Neutrophil (primary cell): ENCODE results near the gene ARHGEF11.
A peak's percentile ranks its signal among the peaks of the same experiment; 100 is the strongest.

Experiments
- H3K27ac ChIP-seq: fragments of 200-600 bp; sonication (generic); 2 replicates; pipeline ENCODE4 v1.5.1; 2016; ENCODE audit warnings: mild to moderate bottlenecking, moderate library complexity
- H3K27me3 ChIP-seq: fragments of 200-600 bp; sonication (generic); 2 replicates; pipeline ENCODE4 v1.6.0; 2016; ENCODE audit warnings: mild to moderate bottlenecking
- H3K36me3 ChIP-seq: fragments of 200-600 bp; sonication (generic); 2 replicates; pipeline ENCODE4 v1.5.1; 2017
- H3K4me1 ChIP-seq, 2 experiments: fragments of 200-600 bp in 1 of 2; sonication (generic) in 1 of 2; 1 replicate in 1 of 2; 2 replicates in 1 of 2; pipeline versions ENCODE4 v1.5.1 to v1.6.1; 2013 to 2016; ENCODE audit warnings: low read depth in 1 of 2, low read length in 1 of 2, mild to moderate bottlenecking in 1 of 2, moderate library complexity in 1 of 2; ENCODE audit not compliant: control insufficient read depth in 1 of 2, insufficient read depth in 1 of 2
- H3K4me3 ChIP-seq, 2 experiments: fragments of 200-600 bp in 1 of 2; sonication (generic) in 1 of 2; 1 replicate in 1 of 2; 2 replicates in 1 of 2; pipeline ENCODE4 v1.5.1; 2013 to 2016; ENCODE audit warnings: low read depth in 1 of 2, low read length in 1 of 2, mild to moderate bottlenecking in 1 of 2, moderate library complexity in 1 of 2
- H3K9me3 ChIP-seq: fragments of 200-600 bp; sonication (generic); 2 replicates; pipeline ENCODE4 v1.5.1; 2016
- TF ChIP-seq, protein P1 (sequence below): fragments of 200-600 bp; sonication (generic); IDR thresholded peaks from 2 replicates; pipeline ENCODE4 v1.5.1; 2016; ENCODE audit warnings: antibody characterized with exemption

Gene ARHGEF11

DNA sequence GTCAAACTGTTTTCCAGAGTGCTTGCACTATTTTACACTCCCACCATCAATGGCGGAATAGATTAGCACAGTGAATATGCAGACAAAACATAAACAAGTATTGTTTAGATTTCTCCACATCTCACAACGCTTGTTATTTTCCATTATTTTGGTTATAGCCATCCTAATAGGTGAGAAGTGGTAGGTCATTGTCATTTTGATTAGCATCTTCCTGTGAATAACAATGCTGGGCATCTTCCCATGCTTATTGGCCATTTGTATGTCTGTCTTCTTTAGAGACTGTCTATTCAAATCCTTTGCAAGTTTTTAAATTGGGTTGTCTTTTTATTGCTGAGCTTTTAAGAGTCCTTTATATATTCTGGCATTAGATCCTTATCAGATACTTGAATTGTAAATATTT lies 70.5 kb downstream of the ARHGEF11 start:
- no peak overlapping the region for H3K27ac ChIP-seq
- no peak overlapping the region for H3K4me3 ChIP-seq
- TF ChIP-seq, protein P1, sequence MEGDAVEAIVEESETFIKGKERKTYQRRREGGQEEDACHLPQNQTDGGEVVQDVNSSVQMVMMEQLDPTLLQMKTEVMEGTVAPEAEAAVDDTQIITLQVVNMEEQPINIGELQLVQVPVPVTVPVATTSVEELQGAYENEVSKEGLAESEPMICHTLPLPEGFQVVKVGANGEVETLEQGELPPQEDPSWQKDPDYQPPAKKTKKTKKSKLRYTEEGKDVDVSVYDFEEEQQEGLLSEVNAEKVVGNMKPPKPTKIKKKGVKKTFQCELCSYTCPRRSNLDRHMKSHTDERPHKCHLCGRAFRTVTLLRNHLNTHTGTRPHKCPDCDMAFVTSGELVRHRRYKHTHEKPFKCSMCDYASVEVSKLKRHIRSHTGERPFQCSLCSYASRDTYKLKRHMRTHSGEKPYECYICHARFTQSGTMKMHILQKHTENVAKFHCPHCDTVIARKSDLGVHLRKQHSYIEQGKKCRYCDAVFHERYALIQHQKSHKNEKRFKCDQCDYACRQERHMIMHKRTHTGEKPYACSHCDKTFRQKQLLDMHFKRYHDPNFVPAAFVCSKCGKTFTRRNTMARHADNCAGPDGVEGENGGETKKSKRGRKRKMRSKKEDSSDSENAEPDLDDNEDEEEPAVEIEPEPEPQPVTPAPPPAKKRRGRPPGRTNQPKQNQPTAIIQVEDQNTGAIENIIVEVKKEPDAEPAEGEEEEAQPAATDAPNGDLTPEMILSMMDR: no peak
- no peaks in the 10 kb centered on the region for H3K4me1 ChIP-seq
- no peaks in the 10 kb centered on the region for H3K36me3 ChIP-seq
- no peaks in the 10 kb centered on the region for H3K9me3 ChIP-seq
- no peaks in the 10 kb centered on the region for H3K27me3 ChIP-seq

DNA sequence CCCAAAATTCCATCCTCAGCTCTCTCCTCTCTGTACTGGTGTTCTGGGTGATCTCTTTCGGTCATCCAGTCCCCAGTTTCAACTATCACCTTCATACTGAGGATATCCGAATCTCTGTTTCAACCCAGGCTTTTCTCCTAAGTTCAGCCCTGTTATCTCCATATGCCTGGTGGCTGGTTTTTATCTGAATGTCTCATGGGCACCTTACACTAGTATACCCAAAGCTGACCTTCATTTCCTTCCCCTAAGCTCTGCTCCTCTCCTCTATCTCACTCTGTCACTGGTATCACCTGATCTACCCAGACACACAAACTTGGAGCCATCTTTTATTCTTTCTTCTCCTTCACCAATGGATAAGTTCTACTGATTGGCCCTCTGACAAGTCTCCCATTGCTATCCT lies 72.1 kb downstream of the ARHGEF11 start:
- H3K9me3 ChIP-seq: no peaks in the 10 kb centered on the region
- no peak overlapping the region for H3K27ac ChIP-seq
- H3K36me3 ChIP-seq: no peaks in the 10 kb centered on the region
- TF ChIP-seq, protein P1: no peak
- no peak overlapping the region for H3K4me3 ChIP-seq
- no peaks in the 10 kb centered on the region for H3K4me1 ChIP-seq
- H3K27me3 ChIP-seq: no peaks in the 10 kb centered on the region

GRCh38 chr1:156970017-156970416 lies 75.5 kb downstream of the ARHGEF11 start:
- H3K9me3 ChIP-seq: no peaks in the 10 kb centered on the region
- no peak overlapping the region for H3K4me3 ChIP-seq
- no peaks in the 10 kb centered on the region for H3K27me3 ChIP-seq
- no peaks in the 10 kb centered on the region for H3K36me3 ChIP-seq
- TF ChIP-seq, protein P1: no peak
- H3K4me1 ChIP-seq: no peaks in the 10 kb centered on the region
- H3K27ac ChIP-seq: no peak overlapping the region

DNA sequence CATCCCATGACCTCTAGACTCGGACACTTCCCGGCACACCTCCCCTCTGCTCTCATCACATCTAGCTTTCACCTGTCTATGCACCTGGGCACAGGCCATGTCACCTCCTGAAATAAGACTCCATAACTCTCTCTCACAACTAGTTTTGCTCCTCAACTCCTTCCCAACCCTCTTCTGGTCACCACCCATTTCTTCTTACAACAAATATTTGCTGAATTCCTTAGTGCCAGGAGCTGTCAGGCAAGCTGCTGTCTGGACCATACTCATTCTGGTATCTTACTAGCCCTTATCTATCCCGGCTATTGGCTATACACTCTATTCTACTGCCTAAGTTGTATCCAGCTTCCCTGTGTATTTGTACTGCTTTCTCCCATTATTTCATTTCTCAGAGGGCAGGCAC lies 76.0 kb downstream of the ARHGEF11 start:
- Histone ChIP-seq H3K27me3 (no peaks in the 10 kb centered on the region), H3K4me1 (peaks cover 2 to 3% of the 10 kb centered on the region in 2 experiments), H3K9me3 (no peaks in the 10 kb centered on the region), H3K36me3 (no peaks in the 10 kb centered on the region), H3K4me3 (no peak overlapping the region), H3K27ac (no peak overlapping the region)
- TF ChIP-seq, protein P1: no peak

GRCh38 chr1:156964441-156964840 lies 81.1 kb downstream of the ARHGEF11 start:
- TF ChIP-seq, protein P1: no peak
- no peak overlapping the region for H3K4me3 ChIP-seq
- H3K36me3 ChIP-seq: peaks cover 24% of the 10 kb centered on the region
- H3K27me3 ChIP-seq: no peaks in the 10 kb centered on the region
- H3K27ac ChIP-seq: peak overlapping the region; percentile 87
- no peaks in the 10 kb centered on the region for H3K9me3 ChIP-seq
- H3K4me1 ChIP-seq: peaks cover 36% of the 10 kb centered on the region in 2 experiments

DNA sequence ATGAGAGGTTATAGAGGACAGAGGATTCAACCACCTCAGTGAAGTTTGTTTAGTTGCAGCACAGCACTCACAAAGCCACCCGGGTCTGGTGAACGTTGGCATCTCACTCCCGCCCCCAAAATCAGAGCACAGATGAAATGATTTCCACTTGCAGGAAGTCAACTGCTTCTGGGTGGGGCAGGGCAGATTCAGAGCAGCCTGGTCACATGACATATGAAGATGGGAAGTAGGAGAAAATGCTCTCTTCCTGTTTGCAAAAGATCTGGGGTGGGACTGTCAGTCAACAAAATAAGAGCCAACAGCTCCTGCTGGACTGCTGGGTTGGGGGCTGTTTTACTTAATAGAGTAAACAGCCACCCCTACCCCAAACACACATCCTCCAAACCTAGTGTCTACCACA lies 81.9 kb downstream of the ARHGEF11 start:
- TF ChIP-seq, protein P1: no peak
- Histone ChIP-seq H3K9me3 (no peaks in the 10 kb centered on the region), H3K36me3 (peaks cover 32% of the 10 kb centered on the region), H3K27ac (peak overlapping the region; percentile 87), H3K4me3 (peak overlapping the region; percentile 72 to 75), H3K27me3 (no peaks in the 10 kb centered on the region), H3K4me1 (peaks cover 36% of the 10 kb centered on the region in 2 experiments)
